HepG2 (cell line): Measurements from ENCODE around the gene M1AP. TPM values are rescaled to one million over a fixed set of nuclear protein-coding genes. Genes with fewer than 3 reads are reported as not detected.

ENCODE experiments used
- AGO1 ChIP-seq: fragments of 200-400 bp; formaldehyde crosslinking; IDR thresholded peaks from 2 replicates; pipeline ENCODE4 v1.6.1; 2017; ENCODE audit warnings: mild to moderate bottlenecking, low read depth, low read length, moderate library complexity; ENCODE audit not compliant: poor library complexity, severe bottlenecking
- AHR ChIP-seq: IDR thresholded peaks from 2 replicates; pipeline ENCODE4 v1.6.1; 2018; ENCODE audit warnings: missing genetic modification reagents, missing compliant biosample characterization
- CREM ChIP-seq, 2 experiments: sonication (generic) in 1 of 2; formaldehyde crosslinking in 1 of 2; IDR thresholded peaks; 2 replicates each; pipeline versions ENCODE4 v1.4.0 to v1.6.1; 2016 to 2020; ENCODE audit warnings: antibody characterized with exemption in 1 of 2, mild to moderate bottlenecking in 1 of 2, missing genetic modification reagents in 1 of 2
- DNMT3B ChIP-seq: conservative IDR thresholded peaks from 2 replicates; pipeline ENCODE4 v1.6.1; 2016; ENCODE audit warnings: missing biosample characterization, control low read depth
- ESRRA ChIP-seq: sonication (generic); formaldehyde crosslinking; IDR thresholded peaks from 2 replicates; pipeline ENCODE4 v1.5.1; 2020; ENCODE audit warnings: mild to moderate bottlenecking, low read depth, missing genetic modification reagents
- FOXM1 ChIP-seq: sonication (generic); formaldehyde crosslinking; IDR thresholded peaks from 2 replicates; pipeline ENCODE4 v1.5.0; 2020; ENCODE audit warnings: missing genetic modification reagents
- HNRNPK ChIP-seq: fragments of 200-400 bp; formaldehyde crosslinking; IDR thresholded peaks from 2 replicates; pipeline ENCODE4 v1.6.1; 2018; ENCODE audit warnings: low read length, low read depth, moderate library complexity, mild to moderate bottlenecking; ENCODE audit not compliant: poor library complexity, severe bottlenecking
- HOXA5 ChIP-seq: sonication (generic); formaldehyde crosslinking; IDR thresholded peaks from 2 replicates; pipeline ENCODE4 v1.4.0; 2020; ENCODE audit warnings: missing genetic modification reagents
- MED1 ChIP-seq: sonication (generic); formaldehyde crosslinking; IDR thresholded peaks from 2 replicates; pipeline ENCODE4 v1.4.0; 2020; ENCODE audit warnings: missing genetic modification reagents
- NCOA2 ChIP-seq: sonication (generic); formaldehyde crosslinking; IDR thresholded peaks from 2 replicates; pipeline ENCODE4 v1.8.0; 2022; ENCODE audit warnings: inconsistent platforms
- PCBP2 ChIP-seq: fragments of 200-400 bp; formaldehyde crosslinking; optimal IDR thresholded peaks from 2 replicates; pipeline ENCODE3; 2018; ENCODE audit warnings: low read length, low read depth; ENCODE audit not compliant: poor library complexity, severe bottlenecking
- POLR2A ChIP-seq, 2 experiments: IDR thresholded peaks; 2 replicates each; pipeline ENCODE4 v1.6.1; 2011; ENCODE audit warnings: low read depth in 2 of 2, low read length in 2 of 2, mild to moderate bottlenecking in 1 of 2, moderate library complexity in 1 of 2; ENCODE audit not compliant: insufficient read depth in 1 of 2
- REPIN1 ChIP-seq: sonication (generic); formaldehyde crosslinking; IDR thresholded peaks from 2 replicates; pipeline ENCODE4 v1.8.0; 2022; ENCODE audit warnings: missing genetic modification reagents, low read depth, mild to moderate bottlenecking, borderline replicate concordance
- SALL2 ChIP-seq: sonication (generic); formaldehyde crosslinking; IDR thresholded peaks from 2 replicates; pipeline ENCODE4 v1.8.1; 2023; ENCODE audit warnings: mild to moderate bottlenecking, missing genetic modification reagents, inconsistent platforms
- SCMH1 ChIP-seq: sonication (generic); formaldehyde crosslinking; IDR thresholded peaks from 2 replicates; pipeline ENCODE4 v1.9.0; 2021; ENCODE audit warnings: missing genetic modification reagents, mild to moderate bottlenecking, borderline replicate concordance
- SMARCC2 ChIP-seq: fragments of 450-650 bp; IDR thresholded peaks from 2 replicates; pipeline ENCODE4 v1.6.1; 2017; ENCODE audit warnings: antibody characterized with exemption, mild to moderate bottlenecking
- SNRNP70 ChIP-seq: fragments of 200-400 bp; formaldehyde crosslinking; IDR thresholded peaks from 2 replicates; pipeline ENCODE4 v1.6.1; 2017; ENCODE audit warnings: mild to moderate bottlenecking, low read depth, low read length, moderate library complexity
- SP140L ChIP-seq: sonication (generic); formaldehyde crosslinking; IDR thresholded peaks from 2 replicates; pipeline ENCODE4 v1.4.0; 2020; ENCODE audit warnings: missing genetic modification reagents, borderline replicate concordance
- SUZ12 ChIP-seq: fragments of 150-350 bp; IDR thresholded peaks from 2 replicates; pipeline ENCODE4 v1.6.1; 2014; ENCODE audit warnings: low read depth, low read length
- ZNF33B ChIP-seq: sonication (generic); formaldehyde crosslinking; IDR thresholded peaks from 2 replicates; pipeline ENCODE4 v1.5.1; 2020; ENCODE audit warnings: mild to moderate bottlenecking, missing genetic modification reagents
- ZNF354B ChIP-seq: sonication (generic); formaldehyde crosslinking; IDR thresholded peaks from 2 replicates; pipeline ENCODE4 v1.8.0; 2022; ENCODE audit warnings: mild to moderate bottlenecking, missing genetic modification reagents
- ZNF430 ChIP-seq: sonication (generic); formaldehyde crosslinking; IDR thresholded peaks from 2 replicates; pipeline ENCODE4 v1.9.0; 2021; ENCODE audit warnings: mild to moderate bottlenecking, missing genetic modification reagents
- polyA plus RNA-seq, 8 experiments: library from polyadenylated mRNA; depleted of rRNA in 3 of 8; stranded (reverse) in 7 of 8; unstranded in 1 of 8; fragments of >200 nt; fragmentation: Illumina TruSeq in 4 of 8; extraction: Trizol in 4 of 8; gene quantifications; 2 replicates each; pipeline versions ENCODE4 v1.2.1 to v1.2.3, GENCODE V29; 2011 to 2016; ENCODE audit warnings: low read depth in 4 of 8, missing spikeins in 1 of 8, mixed read lengths in 1 of 8; ENCODE audit not compliant: insufficient read depth in 1 of 8
- total RNA-seq, 5 experiments: library from RNA; depleted of rRNA; stranded (reverse); fragments of >200 nt; fragmentation: Illumina TruSeq; extraction: Trizol; gene quantifications; 2 replicates each; pipeline ENCODE4 v1.2.3, GENCODE V29; 2016; ENCODE audit warnings: low read depth in 1 of 5
- TF ChIP-seq, protein P1 (sequence below): sonication (generic); formaldehyde crosslinking; IDR thresholded peaks from 2 replicates; pipeline ENCODE4 v1.8.1; 2023; ENCODE audit warnings: mild to moderate bottlenecking, missing genetic modification reagents, borderline replicate concordance
- TF ChIP-seq, protein P2 (sequence below): sonication (generic); formaldehyde crosslinking; IDR thresholded peaks from 2 replicates; pipeline ENCODE4 v1.4.0; 2020; ENCODE audit warnings: mild to moderate bottlenecking, missing genetic modification reagents
- TF ChIP-seq, protein P3 (sequence below): sonication (generic); formaldehyde crosslinking; IDR thresholded peaks from 2 replicates; pipeline ENCODE4 v1.8.0; 2023; ENCODE audit warnings: mild to moderate bottlenecking, missing genetic modification reagents
- TF ChIP-seq, protein P4 (sequence below): sonication (generic); formaldehyde crosslinking; conservative IDR thresholded peaks from 2 replicates; pipeline ENCODE4 v1.8.0; 2022; ENCODE audit warnings: mild to moderate bottlenecking, moderate library complexity, missing genetic modification reagents

Gene M1AP
- total and polyA plus RNA-seq, 2 of the 13 experiments (the other 11 are each of a cell fraction or from before 2014, with no cell fraction given) = not detected

DNA sequence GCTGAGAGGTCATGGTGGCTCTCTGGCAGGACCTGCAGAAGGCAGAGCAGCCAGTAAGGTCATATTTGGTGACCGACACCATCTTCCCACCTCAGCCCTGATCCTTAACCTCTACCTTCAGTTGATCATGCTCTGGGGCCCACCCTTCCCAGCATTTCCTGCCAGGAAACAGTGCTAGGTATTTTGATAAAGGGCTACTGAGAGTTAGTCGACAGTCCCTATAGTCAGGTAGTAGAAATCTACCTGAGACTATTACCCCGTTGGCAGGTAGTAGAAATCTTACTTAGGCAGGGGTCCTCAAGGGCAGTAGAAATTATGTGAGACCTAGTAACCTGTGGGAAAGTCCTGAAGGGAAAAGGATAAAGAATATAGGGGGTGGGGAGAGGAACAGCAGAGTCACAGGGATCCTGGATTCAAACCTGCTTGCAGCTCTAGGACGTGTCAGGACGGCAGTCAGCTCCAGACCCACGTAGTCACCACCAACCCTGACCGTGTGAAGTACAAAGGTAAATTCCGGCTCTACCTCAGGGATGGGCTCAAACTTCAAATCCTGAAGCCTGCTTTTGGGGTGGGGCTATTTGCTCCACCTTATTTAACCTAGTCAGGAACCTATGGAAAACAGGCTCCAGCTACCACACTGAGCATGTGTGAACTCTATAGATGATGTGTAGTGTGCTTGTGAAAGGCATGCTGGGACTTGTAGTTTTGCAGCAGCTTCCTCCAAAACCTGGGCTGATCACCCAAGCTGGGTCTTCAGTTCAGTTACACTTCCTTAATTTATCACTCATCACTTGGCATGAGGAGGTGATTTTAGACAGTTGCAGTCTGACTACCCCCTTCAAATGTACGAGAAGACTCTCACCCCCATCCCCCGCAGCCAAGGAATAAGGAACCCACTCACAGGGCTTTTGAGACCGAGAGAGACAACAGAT is 122.1 kb downstream of the M1AP start, which contains the start of gene DQX1 (continued):
- TF ChIP-seq PCBP2 = no peak
- TF ChIP-seq, protein P1, sequence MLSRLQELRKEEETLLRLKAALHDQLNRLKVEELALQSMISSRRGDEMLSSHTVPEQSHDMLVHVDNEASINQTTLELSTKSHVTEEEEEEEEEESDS (CRISPR knock-in tag) = no peak
- TF ChIP-seq HOXA5 (CRISPR knock-in tag) = no peak
- TF ChIP-seq ESRRA (CRISPR knock-in tag) = peak; percentile 53; the same call in 1 of the 2 replicates
- TF ChIP-seq CREM (IDR thresholded peaks at IDR 0.05) = peak; percentile 95
- TF ChIP-seq CREM (CRISPR knock-in tag; IDR thresholded peaks at IDR 0.05) = no peak
- TF ChIP-seq REPIN1 (CRISPR knock-in tag) = no peak
- TF ChIP-seq NCOA2 = 0 out of 2 replicates have a peak, but pooled peaks have one; percentile 40
- TF ChIP-seq SNRNP70 = no peak
- no peak for TF ChIP-seq SMARCC2
- TF ChIP-seq, protein P2, sequence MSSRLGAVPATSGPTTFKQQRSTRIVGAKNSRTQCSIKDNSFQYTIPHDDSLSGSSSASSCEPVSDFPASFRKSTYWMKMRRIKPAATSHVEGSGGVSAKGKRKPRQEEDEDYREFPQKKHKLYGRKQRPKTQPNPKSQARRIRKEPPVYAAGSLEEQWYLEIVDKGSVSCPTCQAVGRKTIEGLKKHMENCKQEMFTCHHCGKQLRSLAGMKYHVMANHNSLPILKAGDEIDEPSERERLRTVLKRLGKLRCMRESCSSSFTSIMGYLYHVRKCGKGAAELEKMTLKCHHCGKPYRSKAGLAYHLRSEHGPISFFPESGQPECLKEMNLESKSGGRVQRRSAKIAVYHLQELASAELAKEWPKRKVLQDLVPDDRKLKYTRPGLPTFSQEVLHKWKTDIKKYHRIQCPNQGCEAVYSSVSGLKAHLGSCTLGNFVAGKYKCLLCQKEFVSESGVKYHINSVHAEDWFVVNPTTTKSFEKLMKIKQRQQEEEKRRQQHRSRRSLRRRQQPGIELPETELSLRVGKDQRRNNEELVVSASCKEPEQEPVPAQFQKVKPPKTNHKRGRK = no peak
- no peak for TF ChIP-seq SCMH1 (CRISPR knock-in tag)
- TF ChIP-seq MED1 (CRISPR knock-in tag) = peak; percentile 87
- no peak for TF ChIP-seq SALL2 (CRISPR knock-in tag)
- no peak for TF ChIP-seq ZNF354B (CRISPR knock-in tag)
- TF ChIP-seq DNMT3B (CRISPR knock-in tag) = 0 out of 2 replicates have a peak, but pooled peaks have one; percentile 30
- TF ChIP-seq POLR2A (IDR thresholded peaks at IDR 0.05; ENCODE audit: insufficient read depth in 1 of 2, low read depth in 2 of 2, low read length in 2 of 2) = peak; percentile 98 to 99
- TF ChIP-seq AGO1 = no peak
- peak; percentile 75 for TF ChIP-seq SUZ12
- TF ChIP-seq ZNF430 (CRISPR knock-in tag) = no peak
- TF ChIP-seq, protein P3, sequence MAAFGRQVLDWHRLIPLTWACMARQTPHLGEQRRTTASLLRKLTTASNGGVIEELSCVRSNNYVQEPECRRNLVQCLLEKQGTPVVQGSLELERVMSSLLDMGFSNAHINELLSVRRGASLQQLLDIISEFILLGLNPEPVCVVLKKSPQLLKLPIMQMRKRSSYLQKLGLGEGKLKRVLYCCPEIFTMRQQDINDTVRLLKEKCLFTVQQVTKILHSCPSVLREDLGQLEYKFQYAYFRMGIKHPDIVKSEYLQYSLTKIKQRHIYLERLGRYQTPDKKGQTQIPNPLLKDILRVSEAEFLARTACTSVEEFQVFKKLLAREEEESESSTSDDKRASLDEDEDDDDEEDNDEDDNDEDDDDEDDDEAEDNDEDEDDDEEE (CRISPR knock-in tag) = no peak
- TF ChIP-seq HNRNPK = no peak
- no peak for TF ChIP-seq SP140L (CRISPR knock-in tag)
- TF ChIP-seq, protein P4, sequence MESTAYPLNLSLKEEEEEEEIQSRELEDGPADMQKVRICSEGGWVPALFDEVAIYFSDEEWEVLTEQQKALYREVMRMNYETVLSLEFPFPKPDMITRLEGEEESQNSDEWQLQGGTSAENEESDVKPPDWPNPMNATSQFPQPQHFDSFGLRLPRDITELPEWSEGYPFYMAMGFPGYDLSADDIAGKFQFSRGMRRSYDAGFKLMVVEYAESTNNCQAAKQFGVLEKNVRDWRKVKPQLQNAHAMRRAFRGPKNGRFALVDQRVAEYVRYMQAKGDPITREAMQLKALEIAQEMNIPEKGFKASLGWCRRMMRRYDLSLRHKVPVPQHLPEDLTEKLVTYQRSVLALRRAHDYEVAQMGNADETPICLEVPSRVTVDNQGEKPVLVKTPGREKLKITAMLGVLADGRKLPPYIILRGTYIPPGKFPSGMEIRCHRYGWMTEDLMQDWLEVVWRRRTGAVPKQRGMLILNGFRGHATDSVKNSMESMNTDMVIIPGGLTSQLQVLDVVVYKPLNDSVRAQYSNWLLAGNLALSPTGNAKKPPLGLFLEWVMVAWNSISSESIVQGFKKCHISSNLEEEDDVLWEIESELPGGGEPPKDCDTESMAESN (CRISPR knock-in tag) = 0 out of 2 replicates have a peak, but pooled peaks have one; percentile 33
- TF ChIP-seq AHR (CRISPR knock-in tag) = peak; percentile 57; the same call in 1 of the 2 replicates
- TF ChIP-seq FOXM1 (CRISPR knock-in tag) = no peak
- no peak; the same call in 1 of the 2 replicates for TF ChIP-seq ZNF33B (CRISPR knock-in tag)
